Measurements from ENCODE around the gene DNM3. TPM values are rescaled to one million over a fixed set of nuclear protein-coding genes. Genes with fewer than 3 reads are reported as not detected.

DNM3 gene
- polyA plus RNA-seq, 1 donor (not counting 4 experiments of a cell fraction or from before 2014, with no cell fraction given), result 2.0 TPM

GRCh38 chr1:172406968-172407367, 565.7 kb downstream of the DNM3 start:
- Histone ChIP-seq H3K4me1 (ENCODE audit: control insufficient read depth, extremely low read depth, insufficient read depth, low read length) (peaks cover 3% of the 10 kb centered on the region), H3K79me2 (ENCODE audit: control insufficient read depth, insufficient read depth, low read length) (no peaks in the 10 kb centered on the region), H3K4me2 (ENCODE audit: control insufficient read depth, extremely low read depth, insufficient read depth, low read depth, low read length) (no peak overlapping the region), H3K36me3 (ENCODE audit: control insufficient read depth in 2 of 2, extremely low read depth in 1 of 2, insufficient read depth in 2 of 2, low read length in 2 of 2) (no peaks in the 10 kb centered on the region), H2AFZ (ENCODE audit: control insufficient read depth, low read length) (no peak overlapping the region), H4K20me1 (ENCODE audit: control insufficient read depth, extremely low read depth, insufficient read depth, low read length) (no peaks in the 10 kb centered on the region), H3K9ac (ENCODE audit: control insufficient read depth, extremely low read depth, insufficient read depth, low read length) (no peak overlapping the region), H3K27me3 (ENCODE audit: control insufficient read depth, extremely low read depth, insufficient read depth, low read length) (no peaks in the 10 kb centered on the region), H3K27ac (ENCODE audit: control insufficient read depth, insufficient read depth, low read length) (no peak overlapping the region), H3K4me3 (ENCODE audit: control insufficient read depth in 2 of 3, extremely low read depth in 1 of 3, insufficient read depth in 2 of 3, low read depth in 1 of 3, low read length in 3 of 3) (no peak overlapping the region), H3K9me3 (ENCODE audit: control insufficient read depth, low read depth, low read length) (no peaks in the 10 kb centered on the region), H3K9me1 (ENCODE audit: control insufficient read depth, extremely low read depth, insufficient read depth, low read length) (no peaks in the 10 kb centered on the region)
- dilution Hi-C loops (cut with MboI; ENCODE audit: extremely low pct_ligation_motif_present, low sequenced_read_pairs), result no loop called here
- TF ChIP-seq EZH2 (IDR thresholded peaks at IDR 0.05; ENCODE audit: low read length) (no peak), CTCF (optimal IDR thresholded peaks at IDR 0.05 in 1 of 3, IDR thresholded peaks at IDR 0.05 in 1 of 3, conservative IDR thresholded peaks at IDR 0.05 in 1 of 3; ENCODE audit: extremely low read depth in 1 of 3, insufficient read depth in 2 of 3, low read length in 3 of 3) (no peak)
- no peak for DNase-seq (ENCODE audit: low read depth, low spot score)
- no peak for FAIRE-seq

GRCh38 chr1:172408958-172409357, 567.7 kb downstream of the DNM3 start:
- Histone ChIP-seq H3K4me1 (ENCODE audit: control insufficient read depth, extremely low read depth, insufficient read depth, low read length) (peaks cover 5% of the 10 kb centered on the region), H3K4me3 (ENCODE audit: control insufficient read depth in 2 of 3, extremely low read depth in 1 of 3, insufficient read depth in 2 of 3, low read depth in 1 of 3, low read length in 3 of 3) (no peak overlapping the region), H3K27me3 (ENCODE audit: control insufficient read depth, extremely low read depth, insufficient read depth, low read length) (no peaks in the 10 kb centered on the region), H3K4me2 (ENCODE audit: control insufficient read depth, extremely low read depth, insufficient read depth, low read depth, low read length) (no peak overlapping the region), H2AFZ (ENCODE audit: control insufficient read depth, low read length) (no peak overlapping the region), H3K9ac (ENCODE audit: control insufficient read depth, extremely low read depth, insufficient read depth, low read length) (no peak overlapping the region), H3K79me2 (ENCODE audit: control insufficient read depth, insufficient read depth, low read length) (no peaks in the 10 kb centered on the region), H3K9me1 (ENCODE audit: control insufficient read depth, extremely low read depth, insufficient read depth, low read length) (no peaks in the 10 kb centered on the region), H3K9me3 (ENCODE audit: control insufficient read depth, low read depth, low read length) (no peaks in the 10 kb centered on the region), H3K36me3 (ENCODE audit: control insufficient read depth in 2 of 2, extremely low read depth in 1 of 2, insufficient read depth in 2 of 2, low read length in 2 of 2) (no peaks in the 10 kb centered on the region), H4K20me1 (ENCODE audit: control insufficient read depth, extremely low read depth, insufficient read depth, low read length) (no peaks in the 10 kb centered on the region), H3K27ac (ENCODE audit: control insufficient read depth, insufficient read depth, low read length) (no peak overlapping the region)
- DNase-seq (ENCODE audit: low read depth, low spot score), result no peak
- dilution Hi-C loops (cut with MboI; ENCODE audit: extremely low pct_ligation_motif_present, low sequenced_read_pairs), result no loop called here
- TF ChIP-seq CTCF (optimal IDR thresholded peaks at IDR 0.05 in 1 of 3, IDR thresholded peaks at IDR 0.05 in 1 of 3, conservative IDR thresholded peaks at IDR 0.05 in 1 of 3; ENCODE audit: extremely low read depth in 1 of 3, insufficient read depth in 2 of 3, low read length in 3 of 3) (no peak), EZH2 (IDR thresholded peaks at IDR 0.05; ENCODE audit: low read length) (no peak)
- no peak for FAIRE-seq
